Hepatocyte (in vitro differentiated cells): ENCODE results near the gene PDIA2.

Source experiments
- CTCF ChIP-seq: fragments of 200-600 bp; sonication (generic); IDR thresholded peaks from 2 replicates; pipeline ENCODE4 v1.5.1; 2016; ENCODE audit warnings: antibody characterized with exemption, mild to moderate bottlenecking; ENCODE audit not compliant: poor library complexity
- EZH2 ChIP-seq: fragments of 200-600 bp; sonication (generic); IDR thresholded peaks from 2 replicates; pipeline ENCODE4 v1.6.1; 2016; ENCODE audit warnings: antibody characterized with exemption, mild to moderate bottlenecking, borderline replicate concordance

GRCh38 chr16:252366-253337 lies 30.3 kb upstream of the PDIA2 start:
- TF ChIP-seq CTCF, result no peak
- TF ChIP-seq EZH2, result no peak
